Stimulated activated CD8-positive, alpha-beta memory T cell treated with anti-CD3 and anti-CD28 coated beads, Interleukin-4, amount 100 ng/mL, for 1 hour (primary cell): ENCODE measurements around the gene MS4A10.

Experiments used
- DNase-seq, 2 donors: peaks; one replicate each; pipeline ENCODE4 v3.0.0-alpha.2; 2020; ENCODE audit warnings: low read depth in 2 of 2, low spot score in 1 of 2

Gene MS4A10

DNA sequence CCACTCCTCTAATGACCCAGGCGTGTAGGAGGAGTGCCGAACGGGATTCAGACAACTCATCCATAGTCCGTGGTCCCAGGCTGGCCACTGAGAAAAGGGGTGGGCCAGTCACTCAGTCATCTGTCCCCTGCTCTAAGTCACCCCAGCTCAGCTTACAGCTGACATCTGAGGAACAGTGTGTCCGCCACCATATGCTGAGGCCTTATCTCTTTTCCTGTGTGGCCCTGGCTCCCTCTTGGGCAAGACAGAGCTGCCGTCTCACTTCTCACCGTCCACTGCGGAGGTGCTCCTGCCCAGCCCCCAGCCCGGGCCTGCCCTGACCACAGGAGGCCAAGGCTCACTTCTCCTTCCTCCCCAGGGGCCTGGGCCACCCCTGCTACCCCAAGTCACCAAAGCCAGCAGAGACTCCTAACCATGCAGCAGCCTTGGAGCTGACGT, 63.6 kb downstream of the MS4A10 start:
- DNase-seq, result no peak

DNA sequence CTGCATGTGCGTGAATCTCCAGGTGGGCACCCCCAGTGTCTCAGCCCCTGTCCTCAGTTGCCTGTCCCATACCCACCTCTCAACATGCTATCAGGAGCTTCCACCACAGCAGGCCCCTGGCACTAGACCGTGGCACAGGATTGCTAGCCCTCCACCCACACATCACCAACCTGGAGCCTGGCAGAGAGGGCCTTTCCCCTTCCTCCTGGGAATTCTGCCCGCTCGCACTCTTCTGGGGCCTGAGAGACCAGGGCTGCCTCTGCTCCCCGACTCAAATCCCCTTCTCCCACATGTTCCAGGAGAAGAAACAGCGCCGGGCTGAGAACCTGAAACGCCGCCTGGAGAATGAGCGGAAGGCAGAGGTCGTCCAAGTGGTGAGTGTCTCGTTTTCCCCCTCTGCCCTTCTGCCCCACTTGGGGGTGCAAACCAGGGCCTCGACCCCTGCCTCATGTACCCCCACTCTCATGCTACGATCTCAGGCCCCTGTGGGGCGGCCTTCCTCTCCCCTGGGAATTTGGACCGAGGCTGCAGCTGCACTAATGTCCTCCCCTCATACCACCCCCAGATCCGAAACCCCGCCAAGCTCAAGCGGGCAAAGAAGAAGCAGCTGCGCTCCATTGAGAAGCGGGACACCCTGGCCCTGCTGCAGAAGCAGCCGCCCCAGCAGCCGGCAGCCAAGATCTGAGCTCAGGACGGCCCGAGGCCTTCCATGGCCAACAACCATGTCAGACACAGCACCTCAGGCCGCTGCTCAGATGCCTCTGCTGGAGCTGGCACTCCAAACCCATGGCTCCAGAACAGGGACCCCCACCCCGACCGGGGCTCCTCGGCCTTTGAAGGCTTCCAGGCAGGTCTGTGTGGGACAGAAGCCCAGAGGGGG, 64.7 kb downstream of the MS4A10 start:
- DNase-seq, result no peak
